Motor neuron (in vitro differentiated cells): ENCODE data around the gene ARHGEF16. TPM values are rescaled to one million over a fixed set of nuclear protein-coding genes. Genes with fewer than 3 reads are reported as not detected.
A peak's percentile ranks its signal among the peaks of the same experiment; 100 is the strongest.

ENCODE experiments used
- ATAC-seq, 8 experiments: fragments of 200-7000 bp; cut with Tn5 transposase; replicated peaks in 6 of 8; 2 replicates each; pipeline ENCODE4 v1.8.0; 2021; ENCODE audit warnings: mild to moderate bottlenecking in 8 of 8, moderate library complexity in 8 of 8
- H3K27ac ChIP-seq, 2 donors: fragments of 250-450 bp; sonication (Bioruptor Pico); 2 replicates each; pipeline ENCODE4 v1.9.0; 2021; ENCODE audit warnings: antibody characterized with exemption in 2 of 2, mild to moderate bottlenecking in 2 of 2, moderate library complexity in 1 of 2
- H3K4me1 ChIP-seq, 2 donors: fragments of 250-450 bp; sonication (Bioruptor Pico); replicated peaks in 1 of 2; 2 replicates each; pipeline ENCODE4 v1.6.1; 2021; ENCODE audit warnings: antibody characterized with exemption in 2 of 2, mild to moderate bottlenecking in 2 of 2, moderate library complexity in 1 of 2
- H3K4me3 ChIP-seq, 5 donors: fragments of 250-450 bp; sonication (Bioruptor Pico); 2 replicates each; pipeline ENCODE4 v1.9.0; 2021; ENCODE audit warnings: antibody characterized with exemption in 5 of 5, mild to moderate bottlenecking in 5 of 5, moderate library complexity in 4 of 5
- WGBS, 10 experiments: fragments of 450-650 bp; shearing (Covaris generic); methylation state at CpG; one replicate each; pipeline ENCODE4 v1.0.0; 2022; 5-methylcytosine and 5-hydroxymethylcytosine counted together
- in situ Hi-C, 9 experiments: fragments of 400-800 bp; cut with MboI; loops; one replicate each; pipeline ENCODE4 v1.15.0; 2021; ENCODE audit warnings: low sequenced_read_pairs in 9 of 9, low pct_unique_long_range_greater_than_20kb in 2 of 9; ENCODE audit not compliant: unreplicated experiment in 9 of 9
- total RNA-seq, 8 experiments: library from RNA; unstranded; fragments of 300-600 nt; gene quantifications; 2 replicates each; pipeline versions ENCODE4 v1.2.3 to v1.2.4, GENCODE V29; 2022

The ARHGEF16 gene
- total RNA-seq, 8 experiments from 2014 or later, result 0.41 to 4.9 (median 1.1) TPM

- no peak for ATAC-seq
- 83 to 96% (median 95%) methylated on average over 1 to 8 of the region's 14 CpGs; no CpG with 5 or more reads in 7 of the 10 experiments for WGBS, 10 experiments
- in situ Hi-C loops, result no loop called here
These were observed 21.5 kb downstream of the ARHGEF16 start for GRCh38 chr1:3475839-3476573.

DNA sequence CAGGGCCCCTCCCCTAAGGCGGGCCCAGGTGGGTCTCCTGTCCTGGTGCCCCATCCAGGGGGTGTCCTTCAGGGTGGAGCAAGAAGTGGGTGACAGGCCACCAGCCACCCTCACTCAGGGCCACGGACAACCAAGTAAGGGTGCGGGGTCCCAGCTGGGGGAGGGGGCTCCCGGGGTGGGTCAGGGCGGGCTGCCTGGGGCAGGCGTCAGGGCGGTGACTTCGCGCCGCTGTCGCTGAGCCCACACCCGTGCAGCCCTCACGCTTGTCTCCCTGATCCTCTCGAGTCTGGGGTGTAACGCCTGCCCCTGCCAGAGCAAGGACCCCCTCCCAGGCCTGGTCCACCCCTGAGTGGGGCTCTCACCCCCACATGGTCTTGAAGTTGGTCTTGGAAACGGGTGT lies 22.2 kb downstream of the ARHGEF16 start:
- in situ Hi-C loops, result no loop called here
- Histone ChIP-seq H3K4me1 (peaks cover 8 to 14% of the 10 kb centered on the region in 2 donors), H3K4me3 (no peak overlapping the region), H3K27ac (no peak overlapping the region)
- no peak for ATAC-seq
- 89% methylated on average over 6 of the region's 16 CpGs; no CpG with 5 or more reads in 9 of the 10 experiments for WGBS, 10 experiments

More at GRCh38 chr1:3475839-3476573, 21.5 kb downstream of the ARHGEF16 start:
- Histone ChIP-seq H3K4me1 (peaks cover 15 to 21% of the 10 kb centered on the region in 2 donors), H3K4me3 (no peak overlapping the region), H3K27ac (no peak overlapping the region)

DNA sequence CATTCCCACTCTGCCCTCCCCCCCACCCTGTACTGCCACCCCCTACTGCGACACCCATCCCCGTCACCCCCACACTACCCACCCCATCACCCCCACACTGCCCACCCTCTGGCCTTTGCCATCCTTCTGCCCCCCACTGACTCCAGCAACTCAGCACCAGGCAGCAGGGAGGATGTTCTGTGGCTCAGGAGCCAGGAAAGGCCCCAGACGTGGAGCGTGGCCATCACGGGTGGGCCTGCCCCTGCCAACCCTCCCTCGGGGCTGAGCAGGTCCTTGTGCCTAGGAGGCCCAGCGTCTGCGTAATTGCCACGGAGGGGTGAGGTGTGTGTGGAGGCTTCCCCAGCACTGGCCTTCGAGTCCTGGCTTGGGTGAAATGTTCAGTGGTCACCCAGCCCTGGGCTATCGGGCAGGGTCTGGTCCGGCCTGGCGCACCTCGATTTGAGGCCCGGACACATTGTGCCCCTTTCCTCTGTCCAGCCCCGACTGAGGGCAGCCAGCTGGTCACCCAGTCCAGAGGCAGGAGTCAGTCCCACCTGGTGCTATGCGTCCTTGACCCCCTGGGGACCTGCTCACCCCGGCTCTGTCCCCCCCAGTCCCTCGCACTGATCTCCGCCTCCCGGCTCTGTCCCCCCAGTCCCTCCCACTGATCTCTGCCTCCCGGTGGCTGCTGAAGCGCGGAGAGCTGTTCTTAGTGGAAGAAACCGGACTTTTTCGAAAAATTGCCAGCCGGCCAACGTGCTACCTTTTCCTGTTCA lies 23.0 kb downstream of the ARHGEF16 start:
- Histone ChIP-seq H3K4me1 (peaks cover 3 to 7% of the 10 kb centered on the region in 2 donors), H3K27ac (no peak overlapping the region), H3K4me3 (no peak overlapping the region)
- in situ Hi-C loops, result no loop called here
- 80 to 100% (median 90%) methylated on average over 1 to 2 of the region's 28 CpGs; no CpG with 5 or more reads in 6 of the 10 experiments for WGBS, 10 experiments
- no peak for ATAC-seq

DNA sequence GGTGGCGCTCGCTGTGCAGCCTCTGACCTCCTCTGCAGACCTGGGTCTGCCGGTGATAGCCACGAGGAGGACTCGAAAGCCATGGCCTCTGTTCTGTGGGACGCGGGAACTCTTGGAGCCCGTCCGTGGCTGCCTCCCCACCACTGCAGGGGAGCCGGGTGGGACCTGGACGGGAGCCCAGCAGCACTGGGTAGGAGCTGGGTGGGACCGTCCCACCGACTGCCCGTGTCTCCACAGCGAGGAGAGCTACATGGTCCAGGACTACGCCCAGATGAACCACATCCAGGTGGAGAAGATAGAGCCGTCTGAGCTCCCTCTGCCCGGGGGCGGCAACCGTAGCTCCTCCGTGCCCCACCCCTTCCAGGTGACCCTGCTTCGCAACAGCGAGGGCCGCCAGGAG lies 23.7 kb downstream of the ARHGEF16 start:
- Histone ChIP-seq H3K27ac (no peak overlapping the region), H3K4me1 (peaks cover 2 to 5% of the 10 kb centered on the region in 2 donors), H3K4me3 (no peak overlapping the region)
- 60 to 92% (median 90%) methylated on average over 2 to 5 of the region's 24 CpGs; no CpG with 5 or more reads in 7 of the 10 experiments for WGBS, 10 experiments
- in situ Hi-C loops, result no loop called here
- no peak for ATAC-seq

DNA sequence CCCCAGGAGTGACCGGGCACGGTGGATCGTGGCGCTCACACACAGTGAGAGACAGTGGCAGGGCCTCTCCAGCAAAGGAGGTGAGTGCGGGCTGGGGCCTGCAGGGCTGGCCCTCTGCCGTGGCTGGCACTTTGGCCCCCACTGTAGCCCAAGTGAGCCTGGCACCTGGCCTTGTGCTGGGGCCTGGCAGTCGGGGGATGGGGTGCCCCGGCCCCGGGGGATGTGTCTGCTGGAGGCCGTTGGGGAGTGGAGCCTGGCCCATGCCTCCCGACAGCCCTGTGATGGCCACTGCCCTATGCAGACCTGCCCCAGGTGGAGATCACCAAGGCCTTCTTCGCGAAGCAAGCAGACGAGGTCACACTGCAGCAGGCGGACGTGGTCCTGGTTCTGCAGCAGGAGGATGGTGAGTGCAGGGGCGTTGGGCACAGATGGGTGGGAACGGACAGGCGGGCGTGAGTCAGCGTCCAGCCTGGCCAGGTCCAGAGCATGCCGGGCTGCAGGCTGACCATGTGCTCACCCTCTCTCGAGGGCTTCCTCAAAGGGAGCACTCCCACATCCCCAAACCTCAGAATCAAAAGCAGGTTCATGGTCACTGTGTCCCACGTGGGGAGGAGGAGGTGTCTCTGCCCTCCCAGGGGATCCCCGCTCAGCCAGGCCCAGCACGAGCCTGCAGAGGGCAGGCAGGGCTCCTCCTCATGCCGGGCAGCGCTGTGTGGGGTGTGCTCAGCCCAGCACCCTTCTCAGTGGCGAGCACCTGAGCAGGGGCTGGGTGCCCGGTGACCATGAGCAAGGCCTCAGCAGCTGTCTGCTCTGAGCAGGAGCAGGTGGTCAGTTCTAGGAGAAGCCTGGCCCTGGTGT lies 25.3 kb downstream of the ARHGEF16 start:
- H3K27ac ChIP-seq, result no peak overlapping the region
- 50 to 100% (median 69%) methylated on average over 2 to 9 of the region's 30 CpGs; no CpG with 5 or more reads in 5 of the 10 experiments for WGBS, 10 experiments
- no peak overlapping the region for H3K4me3 ChIP-seq
- H3K4me1 ChIP-seq, result peaks cover 0 to 9% of the 10 kb centered on the region in 2 donors
- in situ Hi-C loops, result no loop called here
- no peak for ATAC-seq

- no peak overlapping the region for H3K27ac ChIP-seq
- H3K4me3 ChIP-seq, result no peak overlapping the region
- in situ Hi-C loops, result no loop called here
- WGBS, 10 experiments, result 90 to 100% (median 90%) methylated on average over 1 to 4 of the region's 21 CpGs; no CpG with 5 or more reads in 7 of the 10 experiments
- H3K4me1 ChIP-seq, result peaks cover 0 to 9% of the 10 kb centered on the region in 2 donors
- no peak for ATAC-seq
These were observed 25.9 kb downstream of the ARHGEF16 start for GRCh38 chr1:3480369-3480719.

DNA sequence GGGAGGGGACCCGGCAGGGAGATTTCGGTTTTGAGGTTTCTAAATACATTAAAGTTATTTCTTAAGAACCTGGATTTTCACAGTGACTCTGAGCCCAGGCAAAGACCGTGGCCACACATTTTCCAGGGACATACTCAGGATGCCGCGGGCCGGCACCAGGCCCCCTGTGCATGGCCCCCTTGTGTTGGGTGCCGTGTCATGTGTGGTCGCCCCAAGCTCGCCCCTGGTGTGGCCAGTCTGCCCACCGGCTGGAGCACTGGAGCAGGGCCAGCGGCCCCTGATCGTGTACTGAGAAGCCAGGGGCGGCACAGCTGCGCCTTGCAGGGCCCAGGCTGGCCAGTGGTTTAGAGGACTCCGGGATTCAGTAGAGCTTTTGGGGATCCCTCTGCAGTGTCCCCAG lies 26.6 kb downstream of the ARHGEF16 start:
- ATAC-seq, result no peak
- in situ Hi-C loops, result no loop called here
- Histone ChIP-seq H3K27ac (no peak overlapping the region), H3K4me3 (no peak overlapping the region), H3K4me1 (peaks cover 0 to 9% of the 10 kb centered on the region in 2 donors)
- WGBS, 10 experiments, result 0 to 81% (median 64%) methylated on average over 1 to 9 of the region's 15 CpGs; no CpG with 5 or more reads in 6 of the 10 experiments

DNA sequence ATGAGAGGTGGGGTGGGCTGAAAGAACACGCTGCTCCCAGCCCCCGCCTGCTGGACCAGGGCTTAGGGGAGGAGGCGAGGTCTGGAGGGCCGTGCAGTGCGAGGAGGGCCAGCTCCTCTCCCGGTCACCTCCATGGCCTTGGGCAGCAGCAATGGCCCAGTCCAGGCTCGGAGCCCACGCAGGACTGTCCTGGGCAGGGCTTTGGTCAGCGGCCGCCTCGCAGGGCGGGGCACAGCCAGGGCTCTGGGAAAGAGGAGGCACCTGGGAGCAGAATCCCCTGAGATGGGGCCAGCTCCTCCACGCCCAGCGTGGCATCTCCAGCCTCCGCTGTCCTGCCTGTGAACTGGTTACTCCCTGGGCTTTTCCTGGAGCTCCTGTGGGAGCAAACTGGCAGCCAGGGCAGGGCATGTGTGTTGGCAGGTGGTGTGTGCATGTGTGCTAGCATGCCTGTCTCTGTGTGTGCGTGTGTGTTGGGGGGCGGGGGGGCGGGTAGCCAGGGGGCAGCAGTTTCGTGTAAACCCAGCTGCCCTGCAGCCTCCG lies 27.4 kb downstream of the ARHGEF16 start:
- Histone ChIP-seq H3K4me1 (peaks cover 0 to 9% of the 10 kb centered on the region in 2 donors), H3K27ac (no peak overlapping the region), H3K4me3 (no peak overlapping the region)
- WGBS, 10 experiments, result 83 to 90% methylated on average over 8 to 9 of the region's 20 CpGs; no CpG with 5 or more reads in 8 of the 10 experiments
- peak in 5 of 8 experiments; percentile 0 to 13 (median 5) for ATAC-seq
- in situ Hi-C loops, result no loop called here

DNA sequence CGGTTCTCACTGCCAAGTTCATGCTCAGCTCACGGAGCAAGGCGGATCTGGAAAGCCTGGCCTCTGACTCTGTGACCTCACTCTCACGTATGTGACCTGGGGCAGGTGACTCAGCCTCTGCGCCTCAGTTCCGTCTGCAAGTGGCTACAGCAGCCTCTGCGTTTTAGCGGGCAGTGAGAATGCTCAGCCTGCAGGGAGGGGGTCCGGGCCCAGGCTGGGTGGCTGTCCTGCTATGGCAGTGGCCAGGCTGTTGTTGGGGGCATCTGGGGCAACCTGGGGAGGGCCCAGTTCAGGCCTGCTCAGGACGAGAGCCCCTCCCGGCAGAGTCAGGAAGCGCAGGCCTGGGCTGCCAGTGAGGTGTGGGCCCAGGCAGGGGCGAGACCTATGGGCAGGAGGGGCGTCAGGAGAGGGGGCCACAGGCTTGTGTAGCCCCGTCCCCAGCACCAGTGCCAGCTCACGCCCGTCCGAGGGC lies 27.9 kb downstream of the ARHGEF16 start:
- in situ Hi-C loops, result no loop called here
- H3K4me1 ChIP-seq, result peaks cover 0 to 9% of the 10 kb centered on the region in 2 donors
- no peak overlapping the region for H3K27ac ChIP-seq
- ATAC-seq, result peak; percentile 24 to 62 (median 34)
- no peak overlapping the region for H3K4me3 ChIP-seq
- 0 to 78% (median 70%) methylated on average over 2 to 6 of the region's 18 CpGs; no CpG with 5 or more reads in 6 of the 10 experiments for WGBS, 10 experiments

DNA sequence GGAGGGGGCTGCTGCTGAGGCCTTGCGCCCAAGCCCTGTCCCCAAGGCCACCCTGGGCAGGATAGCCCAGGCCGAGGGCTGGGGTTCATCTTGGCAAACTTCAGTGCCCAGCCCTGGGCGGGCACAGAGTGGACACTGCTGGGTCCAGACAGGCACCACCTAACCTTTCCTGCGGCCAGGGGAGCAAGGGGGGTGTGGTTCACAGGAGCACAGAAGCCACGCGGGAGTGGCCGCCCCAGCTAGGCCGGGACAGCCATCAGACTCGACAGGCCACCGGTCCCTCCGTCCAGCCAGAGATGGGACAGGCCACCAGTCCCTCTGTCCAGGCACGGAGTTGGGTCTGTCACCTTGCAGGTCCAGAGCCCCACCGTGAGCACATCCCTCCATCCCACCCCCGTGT lies 28.9 kb downstream of the ARHGEF16 start:
- 60 to 81% methylated on average over 1 to 5 of the region's 14 CpGs; no CpG with 5 or more reads in 8 of the 10 experiments for WGBS, 10 experiments
- no peak overlapping the region for H3K27ac ChIP-seq
- H3K4me1 ChIP-seq, result peaks cover 0 to 9% of the 10 kb centered on the region in 2 donors
- in situ Hi-C loops, result no loop called here
- ATAC-seq, result peak in 2 of 8 experiments; percentile 3 to 14
- no peak overlapping the region for H3K4me3 ChIP-seq

- Histone ChIP-seq H3K27ac (no peak overlapping the region), H3K4me3 (no peak overlapping the region), H3K4me1 (peaks cover 0 to 9% of the 10 kb centered on the region in 2 donors)
- peak; percentile 34 to 82 (median 50) for ATAC-seq
- in situ Hi-C loops, result no loop called here
- 4 to 54% (median 37%) methylated on average over 3 to 16 of the region's 31 CpGs; no CpG with 5 or more reads in 4 of the 10 experiments for WGBS, 10 experiments
These were observed 29.5 kb downstream of the ARHGEF16 start for GRCh38 chr1:3483801-3484444.

DNA sequence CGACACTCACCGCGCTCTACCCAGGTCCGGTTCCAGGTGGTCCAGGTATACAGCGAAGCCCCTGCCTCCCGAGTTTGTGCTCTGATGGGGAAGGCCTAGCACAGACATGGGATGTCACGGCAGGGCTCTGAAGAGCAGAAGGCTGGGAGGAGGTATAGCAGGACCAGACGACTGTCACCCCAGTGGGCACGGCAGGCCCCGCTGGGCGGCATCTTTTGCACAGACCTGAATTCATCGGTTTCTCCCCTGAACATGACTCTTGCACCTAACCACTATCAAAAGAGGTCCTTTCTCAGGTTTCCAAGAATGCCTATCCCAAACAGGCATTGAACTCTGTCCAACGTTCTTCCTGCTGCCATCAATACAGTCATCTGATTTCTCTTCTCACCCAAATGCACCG lies 30.6 kb downstream of the ARHGEF16 start:
- ATAC-seq, result no peak
- in situ Hi-C loops, result no loop called here
- 26 to 100% (median 87%) methylated on average over 1 to 14 of the region's 14 CpGs for WGBS, 10 experiments

More for the DNA sequence above, 30.6 kb downstream of the ARHGEF16 start:
- Histone ChIP-seq H3K4me3 (no peak overlapping the region), H3K27ac (no peak overlapping the region), H3K4me1 (peaks cover 0 to 9% of the 10 kb centered on the region in 2 donors)
